A673 (cell line): ENCODE results near the gene FGF22. TPM values are rescaled to one million over a fixed set of nuclear protein-coding genes. Genes with fewer than 3 reads are reported as not detected.

ENCODE experiments used
- BruUV-seq: library from RNA; stranded (reverse); fragments of 400-500 nt; replicated peaks from 2 replicates; lab custom pipeline; 2021; lab: Mats Ljungman, UMichigan
- CTCF ChIA-PET: fragments of 300-600 bp; sonication (Branson Sonifier 250); formaldehyde crosslinking; loops from one replicate; lab custom pipeline; 2022; ENCODE audit warnings: antibody characterized with exemption; lab: Charles Lee
- POLR2A ChIA-PET: fragments of 300-600 bp; sonication (Branson Sonifier 250); formaldehyde crosslinking; loops from one replicate; lab custom pipeline; 2022; ENCODE audit warnings: antibody characterized with exemption; ENCODE audit not compliant: low non-redundant PET; lab: Charles Lee
- DNase-seq: peaks from one replicate; pipeline ENCODE4 v3.0.0-alpha.2; 2015; ENCODE audit warnings: low spot score
- H3K27ac ChIP-seq: fragments of 200-600 bp; sonication (generic); 2 replicates; pipeline ENCODE4 v1.5.1; 2016; ENCODE audit warnings: mixed run types, low read depth, mild to moderate bottlenecking, mixed read lengths, antibody characterized with exemption, low read length; ENCODE audit not compliant: poor library complexity, severe bottlenecking
- H3K27me3 ChIP-seq: fragments of 200-600 bp; sonication (generic); replicated peaks from 2 replicates; pipeline ENCODE4 v1.6.1; 2017; ENCODE audit warnings: mixed run types, low read depth, mild to moderate bottlenecking, mixed read lengths, antibody characterized with exemption, low read length; ENCODE audit not compliant: insufficient read depth, poor library complexity
- H3K36me3 ChIP-seq: fragments of 200-600 bp; sonication (generic); 2 replicates; pipeline ENCODE4 v1.6.1; 2016; ENCODE audit warnings: mixed run types, mild to moderate bottlenecking, mixed read lengths, antibody characterized with exemption, low read length; ENCODE audit not compliant: insufficient read depth, poor library complexity, severe bottlenecking
- H3K4me1 ChIP-seq: fragments of 200-600 bp; sonication (generic); 2 replicates; pipeline ENCODE4 v1.6.1; 2017; ENCODE audit warnings: mixed run types, mild to moderate bottlenecking, mixed read lengths, antibody characterized with exemption, low read length; ENCODE audit not compliant: insufficient read depth, poor library complexity, severe bottlenecking
- H3K4me3 ChIP-seq: fragments of 200-600 bp; sonication (generic); 2 replicates; pipeline ENCODE4 v1.5.1; 2016; ENCODE audit warnings: low read depth, mixed run types, mild to moderate bottlenecking, mixed read lengths, low read length; ENCODE audit not compliant: poor library complexity, severe bottlenecking
- H3K9me3 ChIP-seq: fragments of 200-600 bp; sonication (generic); 2 replicates; pipeline ENCODE4 v1.6.1; 2016; ENCODE audit warnings: mixed run types, low read depth, mild to moderate bottlenecking, mixed read lengths, antibody characterized with exemption, low read length; ENCODE audit not compliant: poor library complexity, severe bottlenecking
- EZH2 ChIP-seq: fragments of 200-600 bp; sonication (generic); IDR thresholded peaks from 2 replicates; pipeline ENCODE4 v1.6.1; 2017; ENCODE audit warnings: borderline replicate concordance, low read depth, mild to moderate bottlenecking, mixed read lengths, antibody characterized with exemption, low read length; ENCODE audit not compliant: poor library complexity, severe bottlenecking
- intact Hi-C: fragments of 100-400 bp; cut with micrococcal nuclease; formaldehyde crosslinking; loops from one replicate; pipeline ENCODE4 v1.10.0; 2022; ENCODE audit not compliant: unreplicated experiment
- total RNA-seq: library from RNA; stranded (reverse); gene quantifications from 2 replicates; pipeline ENCODE4 v1.2.3, GENCODE V29; 2021
- TF ChIP-seq, protein P1 (sequence below): fragments of 300-800, 200-600 bp; sonication (generic); conservative IDR thresholded peaks from 2 replicates; pipeline ENCODE4 v1.5.1; 2017; ENCODE audit warnings: low read depth, mild to moderate bottlenecking, antibody characterized with exemption, low read length, moderate library complexity, mixed read lengths

FGF22 gene
- total RNA-seq, 1 experiment from 2014 or later = 0.19 TPM

DNA sequence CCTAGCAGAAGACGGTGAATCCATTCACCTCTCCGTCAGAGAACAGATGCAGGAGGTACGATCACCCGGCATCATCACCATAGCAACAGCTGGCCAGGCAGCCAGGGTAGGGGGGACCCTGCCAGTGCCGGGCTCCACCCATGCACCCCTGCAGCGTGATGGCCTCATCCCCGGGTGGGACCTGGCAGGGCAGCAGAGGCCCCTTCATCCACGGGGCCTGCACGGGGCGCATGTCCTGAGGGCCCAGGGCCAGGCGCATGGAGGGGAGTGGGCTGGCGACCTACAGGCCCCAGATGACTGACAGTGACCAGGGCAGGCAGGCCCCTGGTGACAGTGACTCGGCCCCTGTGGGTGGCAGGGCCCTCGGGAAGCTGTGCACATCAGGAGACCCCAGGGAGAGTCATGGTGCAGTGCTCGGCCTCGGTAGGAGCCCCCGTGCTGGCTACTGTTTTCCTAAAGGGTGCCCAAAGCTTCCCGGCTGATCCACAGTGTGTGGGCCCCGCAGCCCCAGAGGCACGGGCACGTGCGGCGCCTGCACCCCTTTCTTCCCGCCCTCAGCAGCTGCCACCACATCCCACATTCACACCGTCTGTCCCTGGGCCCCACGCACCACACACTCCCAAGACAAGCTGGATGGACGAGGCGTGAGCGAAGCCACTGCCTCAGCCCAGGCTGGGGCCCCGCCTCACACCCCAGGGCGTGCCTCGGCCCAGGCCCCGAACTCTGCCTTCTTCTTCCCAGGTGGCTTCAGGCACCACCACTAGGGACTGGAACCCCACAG lies 18.6 kb downstream of the FGF22 start:
- TF ChIP-seq EZH2 = no peak
- TF ChIP-seq, protein P1, sequence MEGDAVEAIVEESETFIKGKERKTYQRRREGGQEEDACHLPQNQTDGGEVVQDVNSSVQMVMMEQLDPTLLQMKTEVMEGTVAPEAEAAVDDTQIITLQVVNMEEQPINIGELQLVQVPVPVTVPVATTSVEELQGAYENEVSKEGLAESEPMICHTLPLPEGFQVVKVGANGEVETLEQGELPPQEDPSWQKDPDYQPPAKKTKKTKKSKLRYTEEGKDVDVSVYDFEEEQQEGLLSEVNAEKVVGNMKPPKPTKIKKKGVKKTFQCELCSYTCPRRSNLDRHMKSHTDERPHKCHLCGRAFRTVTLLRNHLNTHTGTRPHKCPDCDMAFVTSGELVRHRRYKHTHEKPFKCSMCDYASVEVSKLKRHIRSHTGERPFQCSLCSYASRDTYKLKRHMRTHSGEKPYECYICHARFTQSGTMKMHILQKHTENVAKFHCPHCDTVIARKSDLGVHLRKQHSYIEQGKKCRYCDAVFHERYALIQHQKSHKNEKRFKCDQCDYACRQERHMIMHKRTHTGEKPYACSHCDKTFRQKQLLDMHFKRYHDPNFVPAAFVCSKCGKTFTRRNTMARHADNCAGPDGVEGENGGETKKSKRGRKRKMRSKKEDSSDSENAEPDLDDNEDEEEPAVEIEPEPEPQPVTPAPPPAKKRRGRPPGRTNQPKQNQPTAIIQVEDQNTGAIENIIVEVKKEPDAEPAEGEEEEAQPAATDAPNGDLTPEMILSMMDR = no peak
- Histone ChIP-seq H3K4me1 (peaks cover 8% of the 10 kb centered on the region), H3K27me3 (no peaks in the 10 kb centered on the region), H3K9me3 (no peaks in the 10 kb centered on the region), H3K27ac (no peak overlapping the region), H3K4me3 (no peak overlapping the region), H3K36me3 (peaks cover 14% of the 10 kb centered on the region)
- intact Hi-C loops = no loop called here
- no peak for DNase-seq
- BruUV-seq = no TSS peak
- ChIA-PET CTCF (no interaction called here), POLR2A (no interaction called here)

DNA sequence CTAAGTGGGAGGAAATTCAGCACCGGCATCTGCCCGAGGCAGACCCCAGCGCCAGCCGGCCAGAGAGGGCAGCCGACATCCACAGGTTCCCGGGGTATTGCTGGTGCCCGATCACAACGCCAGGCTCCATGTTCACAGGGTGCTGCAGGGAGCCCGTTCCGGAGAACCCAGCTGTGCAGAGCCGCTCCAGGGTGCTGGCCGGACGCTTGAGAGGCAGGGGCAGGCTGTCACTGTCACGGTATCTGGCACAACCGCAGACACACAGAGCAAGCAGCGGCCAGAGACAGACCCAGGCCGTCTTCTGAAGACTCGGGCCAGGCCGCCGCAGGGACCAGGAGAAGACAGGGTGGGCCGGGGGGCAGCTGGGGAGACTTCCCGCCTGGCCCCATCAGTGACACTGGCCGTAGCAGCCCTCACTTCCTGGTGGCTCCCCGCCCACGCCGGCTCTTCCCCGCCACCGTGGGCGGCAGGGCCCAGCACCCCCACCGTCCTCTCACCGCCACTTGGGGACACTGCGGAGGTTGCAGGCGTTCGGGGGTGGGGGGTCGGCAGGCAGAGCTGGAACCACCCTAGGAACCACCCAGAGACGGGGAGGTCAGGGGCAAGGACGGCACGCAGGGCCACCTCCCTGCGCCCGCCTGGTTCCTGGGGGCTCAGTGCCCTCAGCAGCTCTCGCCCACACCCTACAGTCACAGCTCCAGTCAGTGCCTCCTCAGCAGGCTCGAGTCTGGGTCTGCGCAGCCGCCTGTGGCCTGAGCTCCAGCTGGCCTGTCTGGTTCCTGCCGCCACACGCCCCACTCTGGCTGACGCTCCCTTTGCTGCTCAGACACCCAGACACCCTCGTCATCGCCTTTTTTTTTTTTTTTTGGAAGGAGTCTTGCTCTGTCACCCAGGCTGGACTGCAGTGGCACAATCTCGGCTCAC lies 19.5 kb downstream of the FGF22 start:
- Histone ChIP-seq H3K4me3 (no peak overlapping the region), H3K27me3 (no peaks in the 10 kb centered on the region), H3K4me1 (peaks cover 14% of the 10 kb centered on the region), H3K36me3 (peaks cover 6% of the 10 kb centered on the region), H3K9me3 (no peaks in the 10 kb centered on the region), H3K27ac (no peak overlapping the region)
- POLR2A ChIA-PET = no interaction called here
- intact Hi-C loops = no loop called here
- CTCF ChIA-PET = no interaction called here
- no peak for TF ChIP-seq EZH2
- TF ChIP-seq, protein P1 = no peak
- DNase-seq = no peak
- BruUV-seq = no TSS peak

DNA sequence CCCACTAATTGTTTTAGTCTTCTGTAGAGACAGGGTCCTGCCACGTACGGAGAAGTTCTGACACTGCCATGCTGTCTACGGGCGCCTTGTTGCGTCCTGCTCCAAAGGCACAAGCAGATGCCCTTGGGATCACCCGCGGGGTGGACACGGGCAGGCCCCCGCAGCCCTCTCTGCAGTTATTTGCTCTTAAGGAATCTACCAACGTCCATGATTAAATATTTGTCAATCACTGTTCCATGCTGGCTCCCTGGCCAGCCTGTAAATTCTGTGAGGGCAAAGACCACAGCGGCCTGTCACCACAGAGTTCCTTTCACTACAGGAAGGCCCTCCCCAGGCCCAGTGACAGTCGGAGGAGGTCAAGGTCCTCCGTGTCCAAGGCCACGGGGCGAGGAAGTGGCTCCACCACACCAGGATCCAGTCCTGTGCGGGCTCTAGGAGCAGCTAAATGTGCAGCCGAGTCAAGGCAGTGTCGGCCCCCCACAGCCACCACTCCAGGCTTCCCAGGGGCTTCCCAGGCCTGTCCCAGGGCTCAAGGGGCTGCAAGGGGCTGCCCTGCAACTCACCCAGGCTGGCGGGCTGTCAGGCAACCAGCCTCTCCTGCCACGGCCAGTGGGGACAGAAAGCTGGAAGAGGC lies 21.2 kb downstream of the FGF22 start:
- peaks cover 17% of the 10 kb centered on the region for H3K4me1 ChIP-seq
- ChIA-PET CTCF (no interaction called here), POLR2A (interaction anchor here (0.6 kb wide), 1 partner anchor 443 kb away, joined by 26 read pairs; the partner anchor contains the start of gene GPX4)
- peak overlapping the region; percentile 99 for H3K4me3 ChIP-seq
- H3K27me3 ChIP-seq = no peaks in the 10 kb centered on the region
- H3K9me3 ChIP-seq = no peaks in the 10 kb centered on the region
- intact Hi-C loops = loop anchor here (10.0 kb wide), 1 partner anchor 254 kb away; the partner anchor contains the start of genes KISS1R and R3HDM4
- peak overlapping the region; percentile 95 for H3K27ac ChIP-seq
- TF ChIP-seq, protein P1 = no peak
- no peak for TF ChIP-seq EZH2
- BruUV-seq = TSS peak; percentile 30
- peaks cover 2% of the 10 kb centered on the region for H3K36me3 ChIP-seq
- DNase-seq = no peak
